Activated naive CD8-positive, alpha-beta T cell treated with anti-CD3 and anti-CD28 coated beads for 36 hours (primary cell): ENCODE data around the gene SCAP. TPM values are rescaled to one million over a fixed set of nuclear protein-coding genes. Genes with fewer than 3 reads are reported as not detected.

Experiments
- DNase-seq: peaks from one replicate; pipeline ENCODE4 v3.0.0; 2021
- H3K27ac Mint-ChIP-seq: one replicate; pipeline ENCODE4 v1.8.0; 2022; ENCODE audit warnings: mild to moderate bottlenecking, moderate library complexity, mixed read lengths
- H3K27me3 Mint-ChIP-seq: one replicate; pipeline ENCODE4 v1.8.0; 2022; ENCODE audit warnings: mild to moderate bottlenecking, mixed read lengths
- H3K36me3 Mint-ChIP-seq: one replicate; pipeline ENCODE4 v1.8.0; 2021; ENCODE audit warnings: mild to moderate bottlenecking, mixed read lengths
- H3K4me1 Mint-ChIP-seq: one replicate; pipeline ENCODE4 v1.8.0; 2021; ENCODE audit warnings: mixed read lengths
- H3K4me3 Mint-ChIP-seq: one replicate; pipeline ENCODE4 v1.8.0; 2022; ENCODE audit warnings: mild to moderate bottlenecking, moderate library complexity, mixed read lengths
- H3K9me3 Mint-ChIP-seq: one replicate; pipeline ENCODE4 v1.8.0; 2022; ENCODE audit warnings: mixed read lengths
- total RNA-seq, 2 experiments: library from RNA; stranded (reverse); gene quantifications; one replicate each; pipeline ENCODE4 v1.2.3, GENCODE V29; 2021

SCAP gene
- total RNA-seq, 2 experiments from 2014 or later = 58.3 to 58.4 TPM

- Mint-ChIP-seq H3K4me1 (peaks cover 17% of the 10 kb centered on the region), H3K9me3 (no peaks in the 10 kb centered on the region), H3K36me3 (peaks cover 9% of the 10 kb centered on the region), H3K27me3 (no peaks in the 10 kb centered on the region), H3K4me3 (no peak overlapping the region), H3K27ac (no peak overlapping the region)
- no peak for DNase-seq
Measured at GRCh38 chr3:47418167-47419082, 57.3 kb downstream of the SCAP start.

GRCh38 chr3:47416041-47416440 is 59.7 kb downstream of the SCAP start:
- H3K4me1 Mint-ChIP-seq = peaks cover 5% of the 10 kb centered on the region
- peak overlapping the region; percentile 58 for H3K27ac Mint-ChIP-seq
- H3K4me3 Mint-ChIP-seq = no peak overlapping the region
- peaks cover 5% of the 10 kb centered on the region for H3K36me3 Mint-ChIP-seq
- no peak for DNase-seq
- no peaks in the 10 kb centered on the region for H3K9me3 Mint-ChIP-seq
- no peaks in the 10 kb centered on the region for H3K27me3 Mint-ChIP-seq

- Mint-ChIP-seq H3K4me1 (peaks cover 2% of the 10 kb centered on the region), H3K27ac (no peak overlapping the region), H3K4me3 (no peak overlapping the region), H3K9me3 (no peaks in the 10 kb centered on the region), H3K36me3 (peaks cover 5% of the 10 kb centered on the region), H3K27me3 (no peaks in the 10 kb centered on the region)
- DNase-seq = no peak
Measured at GRCh38 chr3:47414666-47415587, 60.8 kb downstream of the SCAP start.

- Mint-ChIP-seq H3K27ac (no peak overlapping the region), H3K9me3 (no peaks in the 10 kb centered on the region), H3K4me1 (peaks cover 2% of the 10 kb centered on the region), H3K36me3 (peaks cover 5% of the 10 kb centered on the region), H3K4me3 (no peak overlapping the region), H3K27me3 (no peaks in the 10 kb centered on the region)
- no peak for DNase-seq
Measured at GRCh38 chr3:47414161-47414564, 61.6 kb downstream of the SCAP start.

GRCh38 chr3:47413751-47414150 is 62.0 kb downstream of the SCAP start:
- no peak for DNase-seq
- no peak overlapping the region for H3K4me3 Mint-ChIP-seq
- H3K9me3 Mint-ChIP-seq = no peaks in the 10 kb centered on the region
- peaks cover 2% of the 10 kb centered on the region for H3K4me1 Mint-ChIP-seq
- H3K27me3 Mint-ChIP-seq = no peaks in the 10 kb centered on the region
- H3K36me3 Mint-ChIP-seq = peaks cover 5% of the 10 kb centered on the region
- no peak overlapping the region for H3K27ac Mint-ChIP-seq

GRCh38 chr3:47412842-47413520 is 62.8 kb downstream of the SCAP start:
- Mint-ChIP-seq H3K27me3 (no peaks in the 10 kb centered on the region), H3K4me1 (peaks cover 2% of the 10 kb centered on the region), H3K36me3 (peaks cover 8% of the 10 kb centered on the region), H3K4me3 (no peak overlapping the region), H3K9me3 (no peaks in the 10 kb centered on the region), H3K27ac (no peak overlapping the region)
- no peak for DNase-seq

- no peaks in the 10 kb centered on the region for H3K9me3 Mint-ChIP-seq
- H3K27me3 Mint-ChIP-seq = no peaks in the 10 kb centered on the region
- H3K36me3 Mint-ChIP-seq = peaks cover 10% of the 10 kb centered on the region
- peaks cover 2% of the 10 kb centered on the region for H3K4me1 Mint-ChIP-seq
- no peak overlapping the region for H3K27ac Mint-ChIP-seq
- no peak for DNase-seq
- H3K4me3 Mint-ChIP-seq = no peak overlapping the region
Measured at GRCh38 chr3:47412453-47412756, 63.3 kb downstream of the SCAP start.

- Mint-ChIP-seq H3K4me3 (no peak overlapping the region), H3K27me3 (no peaks in the 10 kb centered on the region), H3K4me1 (peaks cover 2% of the 10 kb centered on the region), H3K36me3 (peaks cover 10% of the 10 kb centered on the region), H3K9me3 (no peaks in the 10 kb centered on the region), H3K27ac (no peak overlapping the region)
- no peak for DNase-seq
Measured at GRCh38 chr3:47411696-47412452, 63.9 kb downstream of the SCAP start.

GRCh38 chr3:47410801-47411646 is 64.7 kb downstream of the SCAP start:
- Mint-ChIP-seq H3K9me3 (no peaks in the 10 kb centered on the region), H3K4me1 (peaks cover 2% of the 10 kb centered on the region), H3K27ac (no peak overlapping the region), H3K27me3 (no peaks in the 10 kb centered on the region), H3K36me3 (peaks cover 7% of the 10 kb centered on the region), H3K4me3 (no peak overlapping the region)
- no peak for DNase-seq

GRCh38 chr3:47410417-47410720 is 65.4 kb downstream of the SCAP start:
- no peaks in the 10 kb centered on the region for H3K27me3 Mint-ChIP-seq
- peaks cover 7% of the 10 kb centered on the region for H3K36me3 Mint-ChIP-seq
- no peaks in the 10 kb centered on the region for H3K9me3 Mint-ChIP-seq
- H3K4me1 Mint-ChIP-seq = no peaks in the 10 kb centered on the region
- H3K4me3 Mint-ChIP-seq = no peak overlapping the region
- no peak for DNase-seq
- no peak overlapping the region for H3K27ac Mint-ChIP-seq

GRCh38 chr3:47409688-47410416 is 65.9 kb downstream of the SCAP start:
- H3K4me1 Mint-ChIP-seq = no peaks in the 10 kb centered on the region
- H3K27me3 Mint-ChIP-seq = no peaks in the 10 kb centered on the region
- no peak for DNase-seq
- H3K27ac Mint-ChIP-seq = no peak overlapping the region
- peaks cover 7% of the 10 kb centered on the region for H3K36me3 Mint-ChIP-seq
- H3K9me3 Mint-ChIP-seq = no peaks in the 10 kb centered on the region
- H3K4me3 Mint-ChIP-seq = no peak overlapping the region

- H3K4me1 Mint-ChIP-seq = no peaks in the 10 kb centered on the region
- no peaks in the 10 kb centered on the region for H3K27me3 Mint-ChIP-seq
- no peak overlapping the region for H3K4me3 Mint-ChIP-seq
- no peak for DNase-seq
- H3K27ac Mint-ChIP-seq = no peak overlapping the region
- H3K36me3 Mint-ChIP-seq = peaks cover 7% of the 10 kb centered on the region
- no peaks in the 10 kb centered on the region for H3K9me3 Mint-ChIP-seq
Measured at GRCh38 chr3:47409284-47409683, 66.5 kb downstream of the SCAP start.

GRCh38 chr3:47408839-47409229 is 66.9 kb downstream of the SCAP start:
- H3K27me3 Mint-ChIP-seq = no peaks in the 10 kb centered on the region
- H3K4me3 Mint-ChIP-seq = no peak overlapping the region
- no peak for DNase-seq
- H3K4me1 Mint-ChIP-seq = no peaks in the 10 kb centered on the region
- H3K27ac Mint-ChIP-seq = no peak overlapping the region
- H3K36me3 Mint-ChIP-seq = peaks cover 7% of the 10 kb centered on the region
- H3K9me3 Mint-ChIP-seq = no peaks in the 10 kb centered on the region
